Activated effector memory CD4-positive, alpha-beta T cell treated with anti-CD3 and anti-CD28 coated beads, Interleukin-2, amount 50 U/mL, for 16 hours (primary cell): ENCODE measurements around the gene MADCAM1.

Experiments
- DNase-seq: peaks from one replicate; pipeline ENCODE4 v3.0.0-alpha.2; 2020

MADCAM1 gene

DNA sequence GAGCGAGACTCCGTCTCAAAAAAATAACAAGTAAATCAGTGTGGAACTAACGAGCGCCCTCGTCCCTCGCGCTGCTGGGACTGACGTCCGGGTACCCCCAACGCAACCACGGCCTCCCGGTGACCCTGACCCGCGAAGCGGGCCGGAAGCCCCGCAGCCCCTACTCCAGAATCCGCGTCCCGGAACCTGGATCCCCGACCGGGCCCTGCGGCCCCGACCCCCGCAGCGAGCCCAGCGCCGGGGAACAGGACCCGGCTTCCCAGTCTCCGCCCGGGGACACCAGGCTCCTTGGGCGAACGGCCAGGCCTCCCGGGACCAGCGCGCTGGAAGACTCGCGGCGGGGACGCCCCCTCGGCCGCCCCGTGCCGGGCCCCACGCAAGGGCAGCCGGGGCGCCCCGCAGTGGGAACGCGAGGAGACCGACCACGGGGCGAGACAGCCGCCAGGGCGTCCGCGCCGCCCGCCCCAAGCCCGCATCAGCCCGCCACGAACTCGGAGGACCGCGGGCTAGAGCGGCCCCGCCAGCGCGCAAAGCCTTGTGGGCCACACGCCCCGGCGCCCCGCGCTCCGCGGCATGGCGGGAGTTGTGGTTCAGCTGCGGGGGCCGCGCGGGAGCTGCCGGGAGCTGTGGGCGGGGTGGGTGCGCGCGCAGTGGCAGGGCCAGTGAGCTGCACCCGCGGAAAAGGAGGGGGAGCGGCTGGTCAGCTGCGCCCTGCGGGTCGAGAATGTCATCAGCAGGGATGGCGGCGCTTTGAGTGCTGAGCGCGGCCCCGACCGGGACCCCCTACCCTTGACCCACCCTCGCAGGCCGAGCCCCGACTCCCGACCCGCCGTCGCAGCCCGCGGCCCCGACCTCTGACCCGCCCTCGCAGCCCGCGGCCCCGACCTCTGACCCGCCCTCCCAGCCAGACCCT, 7.5 kb upstream of the MADCAM1 start:
- DNase-seq: peak; percentile 98

DNA sequence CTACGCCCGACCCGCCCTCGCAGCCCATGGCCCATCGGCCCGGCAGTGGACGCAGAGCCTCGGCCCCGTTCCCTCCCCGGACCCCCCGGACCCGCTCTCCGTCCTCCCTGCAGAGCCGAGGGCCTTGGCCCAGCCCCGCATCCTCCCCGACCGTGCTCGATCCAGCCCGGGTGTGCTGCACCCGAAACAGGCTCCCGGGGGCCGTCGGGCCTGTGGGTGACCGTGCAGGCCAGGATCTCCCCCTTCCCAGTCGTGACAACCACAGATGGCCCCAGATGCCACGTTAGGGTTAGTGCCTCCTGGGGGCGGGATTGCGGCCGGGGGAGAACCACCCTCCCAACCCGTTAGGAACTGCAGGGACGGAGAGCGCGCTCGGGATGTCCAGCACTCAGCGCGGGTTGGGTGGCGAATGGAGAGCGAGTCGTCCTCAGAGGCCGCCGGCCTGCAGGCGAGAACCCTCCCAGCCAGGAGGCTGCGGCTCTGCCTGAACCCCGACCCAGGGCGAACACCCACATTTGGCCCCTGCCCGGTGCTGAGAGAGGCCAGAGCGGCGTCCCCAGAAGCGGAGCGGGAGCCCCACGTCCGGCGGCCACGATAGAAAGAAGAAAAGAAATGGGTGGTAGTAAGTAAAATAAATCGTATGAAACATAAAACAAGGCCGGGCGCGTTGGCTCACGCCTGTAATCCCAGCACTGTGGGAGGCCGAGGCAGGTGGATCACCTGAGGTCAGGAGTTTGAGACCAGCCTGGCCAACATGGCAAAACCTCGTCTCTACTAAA, 6.7 kb upstream of the MADCAM1 start:
- DNase-seq: no peak

DNA sequence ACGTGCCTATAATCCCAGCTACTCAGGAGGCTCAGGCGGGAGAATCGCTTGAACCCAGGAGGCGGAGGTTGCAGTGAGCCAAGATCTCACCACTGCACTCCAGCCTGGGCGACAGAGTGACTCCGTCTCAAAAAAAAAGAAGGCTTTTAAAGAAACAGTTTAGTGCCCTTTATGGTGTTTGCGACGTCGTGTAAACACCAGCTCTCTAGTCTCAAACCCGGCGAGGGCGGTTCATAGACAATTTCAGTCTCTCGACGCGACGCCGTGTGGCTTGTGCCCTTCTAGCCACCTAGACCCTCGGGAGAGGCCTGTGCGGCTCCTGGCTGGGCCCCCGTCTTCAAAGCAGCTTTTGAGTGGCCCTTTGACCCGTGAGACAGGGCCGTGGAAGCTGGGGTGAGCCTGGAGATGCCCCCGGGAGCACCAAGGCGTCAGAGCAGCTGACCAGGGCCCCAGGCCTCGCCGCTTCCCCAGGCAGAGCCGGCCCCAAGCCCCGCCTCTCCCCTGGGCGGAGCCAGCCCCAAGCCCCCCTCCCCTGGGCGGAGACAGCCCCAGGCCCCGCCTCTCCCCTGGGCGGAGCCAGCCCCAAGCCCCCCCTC, 5.0 kb upstream of the MADCAM1 start:
- DNase-seq: no peak

DNA sequence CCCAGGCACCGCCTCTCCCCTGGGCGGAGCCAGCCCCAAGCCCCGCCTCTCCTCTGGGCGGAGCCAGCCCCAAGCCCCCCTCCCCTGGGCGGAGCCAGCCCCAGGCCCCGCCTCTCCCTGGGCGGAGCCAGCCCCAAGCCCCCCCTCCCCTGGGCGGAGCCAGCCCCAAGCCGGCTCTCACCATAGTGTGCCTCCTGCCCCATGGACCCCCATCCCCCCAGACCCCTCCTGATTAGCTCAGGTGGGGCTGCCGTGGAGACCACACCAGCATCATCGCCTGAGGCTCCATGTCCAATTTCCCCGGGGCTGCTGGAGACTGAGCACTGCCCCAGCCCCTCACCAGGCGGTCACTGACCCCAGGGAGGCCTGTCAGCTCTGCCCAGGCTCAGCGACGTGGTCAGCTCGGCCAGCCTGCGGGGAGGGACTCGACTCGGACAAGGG, 4.2 kb upstream of the MADCAM1 start:
- peak; percentile 85 for DNase-seq

GRCh38 chr19:493391-494170, 2.7 kb upstream of the MADCAM1 start:
- peak; percentile 62 for DNase-seq

GRCh38 chr19:494171-495080, 1.9 kb upstream of the MADCAM1 start:
- DNase-seq: peak; percentile 60

DNA sequence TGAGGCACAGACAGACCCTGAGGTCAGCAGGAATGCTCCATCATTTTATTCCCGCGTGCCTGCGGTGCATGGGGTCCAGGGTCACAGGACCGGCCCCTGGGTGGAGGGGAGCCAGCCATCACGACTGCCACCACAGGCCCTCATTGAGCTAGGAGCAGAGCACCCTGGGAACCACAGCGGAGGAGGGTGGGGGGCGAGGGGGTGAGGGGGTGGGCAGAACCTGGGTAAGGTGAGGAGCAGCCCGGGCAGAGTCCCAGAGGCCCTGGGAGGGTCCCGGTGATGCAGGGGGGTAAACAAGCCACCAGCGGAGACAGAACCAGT, 1.2 kb upstream of the MADCAM1 start:
- peak; percentile 54 for DNase-seq

DNA sequence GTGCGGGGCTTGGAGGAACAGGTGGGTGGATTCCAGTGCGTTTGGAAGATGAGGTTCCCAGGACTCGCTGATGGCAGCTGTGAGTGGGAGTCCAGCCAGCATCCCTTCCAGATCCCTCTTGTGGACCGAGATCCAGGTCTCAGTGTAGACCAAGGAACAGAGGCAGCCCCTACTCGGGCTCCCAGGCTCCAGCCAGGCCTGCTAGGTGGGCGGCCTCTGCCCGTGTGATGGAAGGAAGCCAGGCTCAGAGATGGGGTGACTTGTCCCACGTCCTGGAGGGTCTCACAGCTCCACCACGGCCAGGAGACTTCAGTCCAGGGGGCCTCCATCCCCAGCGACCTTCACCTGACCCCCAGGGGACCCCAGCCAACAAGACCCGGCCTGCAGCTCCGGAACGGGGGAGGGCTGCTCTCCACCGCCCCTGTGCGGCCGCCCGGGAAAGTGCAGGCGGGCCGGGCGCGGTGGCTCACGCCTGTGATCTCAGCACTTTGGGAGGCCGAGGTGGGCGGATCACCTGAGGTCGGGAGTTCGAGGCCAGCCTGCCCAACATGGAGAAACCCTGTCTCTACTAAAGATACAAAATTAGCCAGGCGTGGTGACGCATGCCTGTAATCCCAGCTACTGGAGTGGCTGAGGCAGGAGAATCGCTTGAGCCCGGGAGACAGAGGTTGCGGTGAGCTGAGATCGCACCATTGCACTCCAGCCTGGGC, 729 bp upstream of the MADCAM1 start:
- peak; percentile 81 for DNase-seq

DNA sequence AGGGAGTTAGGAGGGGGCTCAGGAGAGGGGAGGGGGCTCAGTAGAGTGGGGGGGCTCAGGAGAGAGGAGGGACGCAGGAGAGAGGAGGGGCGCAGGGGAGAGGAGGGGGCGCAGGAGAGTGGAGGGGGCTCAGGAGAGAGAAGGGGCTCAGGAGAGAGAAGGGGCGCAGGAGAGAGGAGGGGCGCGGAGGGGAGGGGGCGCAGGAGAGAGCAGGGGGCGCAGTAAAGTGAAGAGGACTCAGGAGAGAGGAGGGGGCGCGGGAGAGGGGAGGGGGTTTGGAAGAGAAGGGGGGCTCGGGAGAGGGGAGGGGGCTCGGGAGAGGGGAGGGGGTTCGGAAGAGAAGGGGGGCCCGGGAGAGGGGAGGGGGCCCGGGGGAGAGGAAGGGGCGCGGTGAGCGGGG, 700 bp downstream of the MADCAM1 start:
- DNase-seq: no peak

GRCh38 chr19:497491-497868, 1.2 kb downstream of the MADCAM1 start:
- DNase-seq: no peak

DNA sequence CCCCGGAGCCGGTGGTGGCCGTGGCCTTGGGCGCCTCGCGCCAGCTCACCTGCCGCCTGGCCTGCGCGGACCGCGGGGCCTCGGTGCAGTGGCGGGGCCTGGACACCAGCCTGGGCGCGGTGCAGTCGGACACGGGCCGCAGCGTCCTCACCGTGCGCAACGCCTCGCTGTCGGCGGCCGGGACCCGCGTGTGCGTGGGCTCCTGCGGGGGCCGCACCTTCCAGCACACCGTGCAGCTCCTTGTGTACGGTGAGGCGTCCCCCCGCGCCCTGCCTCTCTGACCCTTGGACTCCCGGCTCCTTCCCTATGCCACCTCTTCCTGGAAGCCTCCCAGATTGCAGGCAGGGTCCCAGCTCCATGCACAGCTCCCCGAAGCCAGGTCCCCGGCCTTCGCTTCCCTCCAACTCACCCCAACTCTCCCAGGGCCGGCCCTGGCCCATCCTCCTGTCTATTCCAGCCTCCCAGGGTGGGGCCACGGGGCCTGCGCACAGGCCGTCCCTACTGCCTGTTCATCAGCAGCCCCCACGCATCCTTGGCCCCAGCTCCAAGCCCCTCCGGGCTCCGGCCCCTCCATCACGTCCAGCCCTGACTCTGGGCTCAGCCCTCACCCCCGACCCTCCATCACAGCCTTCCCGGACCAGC, 1.7 kb downstream of the MADCAM1 start:
- DNase-seq: no peak

- DNase-seq: no peak
These were observed 2.2 kb downstream of the MADCAM1 start for GRCh38 chr19:498511-498891.

DNA sequence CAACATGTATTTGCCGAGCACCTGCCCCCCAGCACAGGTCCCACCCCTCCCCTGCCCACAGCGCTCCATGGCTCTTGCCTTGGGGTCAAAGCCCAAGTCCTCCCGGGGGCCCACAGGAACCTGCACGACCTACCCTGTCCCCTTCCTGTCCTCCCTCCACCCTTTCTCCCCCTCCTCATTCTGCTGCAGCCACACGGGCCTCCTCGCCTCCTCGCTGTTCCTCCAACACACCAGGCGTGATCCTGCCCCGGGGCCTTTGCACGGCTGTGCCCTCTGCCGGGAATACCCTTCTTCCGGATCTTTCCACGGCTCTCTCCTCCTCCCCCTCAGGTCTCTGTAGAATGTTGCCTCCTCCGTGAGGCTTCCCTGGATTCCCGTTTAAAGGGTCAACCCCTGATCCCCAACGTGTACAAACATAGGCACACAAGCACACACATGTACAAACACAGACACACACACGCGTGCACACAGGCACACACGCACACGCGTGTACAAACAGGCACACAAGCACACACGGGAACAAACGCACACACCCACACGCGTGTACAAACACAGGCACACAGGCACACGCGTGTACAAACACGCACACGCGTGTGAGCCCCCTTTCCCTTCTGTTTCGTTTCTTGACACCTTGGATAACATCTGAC, 2.8 kb downstream of the MADCAM1 start:
- DNase-seq: no peak

DNA sequence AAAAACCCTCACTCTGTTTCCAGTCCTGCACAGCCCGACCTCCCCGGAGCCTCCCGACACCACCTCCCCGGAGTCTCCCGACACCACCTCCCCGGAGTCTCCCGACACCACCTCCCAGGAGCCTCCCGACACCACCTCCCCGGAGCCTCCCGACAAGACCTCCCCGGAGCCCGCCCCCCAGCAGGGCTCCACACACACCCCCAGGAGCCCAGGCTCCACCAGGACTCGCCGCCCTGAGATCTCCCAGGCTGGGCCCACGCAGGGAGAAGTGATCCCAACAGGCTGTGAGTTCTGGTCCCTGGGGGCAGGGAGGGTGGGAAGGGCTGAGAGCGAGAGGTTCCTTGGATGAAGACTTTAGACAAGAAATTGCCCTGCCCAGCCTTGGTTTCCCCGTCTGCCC, 5.4 kb downstream of the MADCAM1 start:
- DNase-seq: no peak

DNA sequence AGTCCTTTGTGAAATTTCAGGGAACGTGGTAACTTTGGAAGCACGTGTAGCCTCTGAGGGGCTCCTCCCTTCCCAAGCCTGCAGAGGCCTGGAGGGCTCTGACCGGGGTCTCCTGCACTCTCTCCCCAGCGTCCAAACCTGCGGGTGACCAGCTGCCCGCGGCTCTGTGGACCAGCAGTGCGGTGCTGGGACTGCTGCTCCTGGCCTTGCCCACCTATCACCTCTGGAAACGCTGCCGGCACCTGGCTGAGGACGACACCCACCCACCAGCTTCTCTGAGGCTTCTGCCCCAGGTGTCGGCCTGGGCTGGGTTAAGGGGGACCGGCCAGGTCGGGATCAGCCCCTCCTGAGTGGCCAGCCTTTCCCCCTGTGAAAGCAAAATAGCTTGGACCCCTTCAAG, 8.3 kb downstream of the MADCAM1 start:
- no peak for DNase-seq

DNA sequence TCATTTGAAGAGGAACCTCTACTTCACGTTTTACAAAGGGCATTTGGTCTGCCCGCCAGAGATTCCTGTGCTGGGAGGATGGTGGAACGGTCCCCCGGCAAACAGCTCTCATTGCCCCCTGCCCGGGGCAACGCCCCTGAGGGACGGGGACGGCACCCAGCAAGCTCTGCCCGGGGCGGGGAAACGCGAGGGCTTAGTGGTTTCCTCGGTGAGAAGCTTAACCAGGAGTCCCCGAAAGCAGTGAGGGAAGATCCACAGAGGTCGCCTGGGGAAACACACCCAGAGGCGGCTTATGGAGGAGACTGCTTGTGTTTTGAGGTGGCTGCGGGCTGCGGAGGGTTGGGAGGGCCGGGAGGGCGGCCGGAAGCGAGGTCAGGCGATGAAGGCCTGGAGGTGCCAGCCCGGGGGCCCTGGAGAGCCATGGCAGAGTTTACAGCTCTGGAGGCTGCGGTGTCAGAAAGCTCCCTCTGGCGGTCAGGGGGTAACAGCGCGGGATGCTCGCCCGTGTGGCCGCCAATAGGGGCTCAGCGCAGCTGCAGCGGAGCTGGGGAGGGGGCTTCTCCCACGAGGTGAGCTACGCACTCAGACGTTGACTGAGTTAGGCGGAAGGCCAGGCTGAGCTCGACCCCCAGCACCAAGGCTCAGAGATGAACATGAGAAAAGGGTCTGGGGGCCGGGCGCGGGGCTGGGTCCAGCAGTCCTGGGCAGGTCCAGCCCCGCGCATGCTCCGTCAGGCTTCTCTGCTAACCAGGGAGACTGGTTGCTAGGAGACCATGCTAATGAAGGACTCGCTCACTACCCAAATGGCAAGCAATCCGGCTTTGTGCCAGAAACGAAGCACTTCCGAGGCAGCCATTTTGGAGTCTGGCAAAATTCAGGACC, 10.4 kb downstream of the MADCAM1 start:
- peak; percentile 97 for DNase-seq

DNA sequence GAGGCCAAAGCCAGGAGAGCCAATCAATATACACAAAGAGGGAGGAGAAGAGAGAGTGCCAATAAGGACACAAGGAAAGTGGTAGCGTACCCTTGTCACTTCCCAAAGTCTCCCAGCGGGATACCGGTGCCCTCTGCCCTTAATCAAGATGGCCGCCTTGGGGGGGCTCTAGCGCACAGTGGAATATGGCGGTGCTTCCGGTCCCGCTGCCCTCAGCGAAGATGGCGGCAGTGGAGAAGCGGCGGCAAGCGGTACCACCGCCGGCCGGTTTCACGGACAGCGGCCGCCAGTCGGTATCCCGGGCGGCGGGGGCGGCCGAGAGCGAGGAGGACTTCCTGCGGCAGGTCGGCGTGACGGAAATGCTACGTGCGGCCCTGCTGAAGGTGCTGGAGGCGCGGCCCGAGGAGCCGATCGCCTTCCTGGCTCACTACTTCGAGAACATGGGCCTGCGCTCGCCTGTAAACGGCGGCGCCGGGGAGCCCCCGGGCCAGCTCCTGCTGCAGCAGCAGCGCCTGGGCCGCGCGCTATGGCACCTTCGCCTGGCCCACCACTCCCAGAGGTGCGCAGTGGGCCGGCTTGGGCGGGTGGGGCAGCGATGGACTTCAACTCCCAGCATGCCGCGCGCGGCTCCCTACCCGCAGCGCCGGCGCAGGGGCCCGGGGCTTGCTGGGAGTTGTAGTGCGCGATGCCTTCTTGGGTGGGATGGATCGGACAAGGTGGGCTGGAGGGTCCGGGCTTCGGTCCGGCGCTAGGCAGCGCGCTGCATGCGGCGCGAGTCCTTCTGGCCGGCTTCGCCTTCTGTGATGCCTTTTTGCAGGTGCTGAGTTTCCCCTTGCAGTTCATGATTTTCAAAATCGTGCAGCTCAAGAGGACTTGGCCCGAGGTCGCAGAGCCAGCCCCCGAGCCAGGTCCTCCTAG, 11.3 kb downstream of the MADCAM1 start, which contains the start of gene TPGS1:
Gene TPGS1 (plus strand): TSS at position 212 of the 918 bp plus-strand sequence. CDS start 10 bp downstream, at position 222.
- peak; percentile 95 for DNase-seq
